PC-9 (cell line): ENCODE results near the gene FRG2C. TPM values are rescaled to one million over a fixed set of nuclear protein-coding genes. Genes with fewer than 3 reads are reported as not detected.
A peak's percentile ranks its signal among the peaks of the same experiment; 100 is the strongest.
"Not testable (repeated sequence)": the region's sequence is repeated elsewhere in the genome, so short reads cannot be mapped to it uniquely, and the experiment has no call there.

Experiments used
- BruUV-seq: library from RNA; stranded (reverse); fragments of 400-500 nt; replicated peaks from 2 replicates; lab custom pipeline; 2021; lab: Mats Ljungman, UMichigan
- CTCF ChIA-PET: fragments of 300-600 bp; sonication (Branson Sonifier 250); formaldehyde crosslinking; loops from one replicate; lab custom pipeline; 2022; ENCODE audit warnings: antibody characterized with exemption; lab: Charles Lee
- POLR2A ChIA-PET: fragments of 300-600 bp; sonication (Branson Sonifier 250); formaldehyde crosslinking; loops from one replicate; lab custom pipeline; 2022; ENCODE audit warnings: antibody characterized with exemption; ENCODE audit not compliant: unreplicated experiment; lab: Charles Lee
- DNase-seq, 2 experiments: peaks; one replicate each; pipeline versions ENCODE4 v3.0.0 to v3.0.0-alpha.2; 2015 to 2022; ENCODE audit warnings: mixed read lengths in 1 of 2
- H2AFZ ChIP-seq: fragments of 200-600 bp; sonication (generic); 2 replicates; pipeline ENCODE4 v1.8.1; 2017; ENCODE audit warnings: antibody characterized with exemption
- H3F3A ChIP-seq: fragments of 200-600 bp; sonication (generic); 2 replicates; pipeline ENCODE4 v1.8.1; 2017; ENCODE audit warnings: antibody characterized with exemption, mild to moderate bottlenecking, low read depth; ENCODE audit not compliant: insufficient read depth
- H3K27ac ChIP-seq: fragments of 200-600 bp; sonication (generic); 2 replicates; pipeline ENCODE4 v1.6.1; 2016; ENCODE audit warnings: mixed run types
- H3K27me3 ChIP-seq: fragments of 200-600 bp; sonication (generic); 2 replicates; pipeline ENCODE4 v1.6.1; 2016; ENCODE audit warnings: low read depth, mixed run types; ENCODE audit not compliant: insufficient read depth
- H3K36me3 ChIP-seq: fragments of 200-600 bp; sonication (generic); 2 replicates; pipeline ENCODE4 v1.6.1; 2016; ENCODE audit warnings: low read depth, mixed run types
- H3K4me1 ChIP-seq: fragments of 200-600 bp; sonication (generic); replicated peaks from 2 replicates; pipeline ENCODE4 v1.6.1; 2016; ENCODE audit warnings: mixed run types; ENCODE audit not compliant: insufficient read depth
- H3K4me2 ChIP-seq: fragments of 200-600 bp; sonication (generic); 2 replicates; pipeline ENCODE4 v1.6.1; 2017; ENCODE audit warnings: mixed run types
- H3K4me3 ChIP-seq: fragments of 200-600 bp; sonication (generic); 2 replicates; pipeline ENCODE4 v1.6.1; 2016; ENCODE audit warnings: mixed run types
- H3K79me2 ChIP-seq: fragments of 200-600 bp; sonication (generic); 2 replicates; pipeline ENCODE4 v1.6.1; 2017; ENCODE audit warnings: low read depth, mixed run types
- H3K9me2 ChIP-seq: fragments of 200-600 bp; sonication (generic); 2 replicates; pipeline ENCODE4 v1.8.1; 2017; ENCODE audit warnings: mild to moderate bottlenecking; ENCODE audit not compliant: insufficient read depth
- H3K9me3 ChIP-seq: fragments of 200-600 bp; sonication (generic); 2 replicates; pipeline ENCODE4 v1.8.1; 2016; ENCODE audit warnings: low read depth; ENCODE audit not compliant: insufficient read depth
- H4K20me1 ChIP-seq: fragments of 200-600 bp; sonication (generic); 2 replicates; pipeline ENCODE4 v1.8.1; 2017; ENCODE audit not compliant: insufficient read depth
- EZH2 ChIP-seq: fragments of 200-600 bp; sonication (generic); IDR thresholded peaks from 2 replicates; pipeline ENCODE4 v1.8.0; 2017; ENCODE audit warnings: antibody characterized with exemption, low read depth
- intact Hi-C: fragments of 100-400 bp; cut with micrococcal nuclease; formaldehyde crosslinking; loops from one replicate; pipeline ENCODE4 v1.10.0; 2022; ENCODE audit not compliant: unreplicated experiment
- total RNA-seq: library from RNA; stranded (reverse); gene quantifications from 2 replicates; pipeline ENCODE4 v1.2.3, GENCODE V29; 2021
- TF ChIP-seq, protein P1 (sequence below): fragments of 200-600 bp; sonication (generic); conservative IDR thresholded peaks from 2 replicates; pipeline ENCODE4 v1.6.1; 2017; ENCODE audit warnings: mixed run types, antibody characterized with exemption, mild to moderate bottlenecking, moderate library complexity

Gene FRG2C
- total RNA-seq, 1 experiment from 2014 or later: not detected

DNA sequence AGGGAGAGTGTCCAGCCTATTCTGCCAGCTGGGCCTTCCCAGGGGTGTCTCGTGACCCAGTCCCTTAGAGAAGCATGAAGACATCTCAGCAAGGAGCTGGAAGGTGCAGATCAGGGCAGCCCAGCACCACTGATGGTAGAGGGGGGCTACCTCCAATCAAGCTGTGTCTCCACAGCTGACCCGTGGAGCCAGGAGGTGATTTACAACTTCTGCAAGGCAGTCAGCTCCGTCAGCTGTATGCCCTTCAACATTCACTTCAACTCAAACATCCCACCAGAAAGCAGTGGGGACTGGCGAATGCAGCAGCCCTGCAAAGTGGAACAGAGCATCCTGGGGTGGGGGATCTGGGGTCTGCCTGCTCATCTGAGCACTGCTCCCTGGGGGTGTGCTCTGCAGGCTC lies 32.6 kb upstream of the FRG2C start:
- H4K20me1 ChIP-seq: no peaks in the 10 kb centered on the region
- no peaks in the 10 kb centered on the region for H3F3A ChIP-seq
- ChIA-PET POLR2A (no interaction called here), CTCF (no interaction called here)
- H3K4me2 ChIP-seq: no peak overlapping the region
- no peak for DNase-seq
- H3K4me1 ChIP-seq: no peaks in the 10 kb centered on the region
- H3K9me2 ChIP-seq: no peaks in the 10 kb centered on the region
- no peak overlapping the region for H3K27ac ChIP-seq
- no peaks in the 10 kb centered on the region for H3K27me3 ChIP-seq
- no TSS peak for BruUV-seq
- H3K9me3 ChIP-seq: no peaks in the 10 kb centered on the region
- no peak overlapping the region for H2AFZ ChIP-seq
- intact Hi-C loops: no loop called here
- no peaks in the 10 kb centered on the region for H3K36me3 ChIP-seq
- TF ChIP-seq, protein P1, sequence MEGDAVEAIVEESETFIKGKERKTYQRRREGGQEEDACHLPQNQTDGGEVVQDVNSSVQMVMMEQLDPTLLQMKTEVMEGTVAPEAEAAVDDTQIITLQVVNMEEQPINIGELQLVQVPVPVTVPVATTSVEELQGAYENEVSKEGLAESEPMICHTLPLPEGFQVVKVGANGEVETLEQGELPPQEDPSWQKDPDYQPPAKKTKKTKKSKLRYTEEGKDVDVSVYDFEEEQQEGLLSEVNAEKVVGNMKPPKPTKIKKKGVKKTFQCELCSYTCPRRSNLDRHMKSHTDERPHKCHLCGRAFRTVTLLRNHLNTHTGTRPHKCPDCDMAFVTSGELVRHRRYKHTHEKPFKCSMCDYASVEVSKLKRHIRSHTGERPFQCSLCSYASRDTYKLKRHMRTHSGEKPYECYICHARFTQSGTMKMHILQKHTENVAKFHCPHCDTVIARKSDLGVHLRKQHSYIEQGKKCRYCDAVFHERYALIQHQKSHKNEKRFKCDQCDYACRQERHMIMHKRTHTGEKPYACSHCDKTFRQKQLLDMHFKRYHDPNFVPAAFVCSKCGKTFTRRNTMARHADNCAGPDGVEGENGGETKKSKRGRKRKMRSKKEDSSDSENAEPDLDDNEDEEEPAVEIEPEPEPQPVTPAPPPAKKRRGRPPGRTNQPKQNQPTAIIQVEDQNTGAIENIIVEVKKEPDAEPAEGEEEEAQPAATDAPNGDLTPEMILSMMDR: no peak
- TF ChIP-seq EZH2: no peak
- H3K79me2 ChIP-seq: no peaks in the 10 kb centered on the region
- H3K4me3 ChIP-seq: no peak overlapping the region

- CTCF ChIA-PET, H3K9me3 ChIP-seq, DNase-seq, H3F3A ChIP-seq, H3K36me3 ChIP-seq, H3K4me3 ChIP-seq, H3K79me2 ChIP-seq, H3K9me2 ChIP-seq, intact Hi-C loops, H3K27ac ChIP-seq, H3K4me1 ChIP-seq, H4K20me1 ChIP-seq, BruUV-seq, H2AFZ ChIP-seq, H3K4me2 ChIP-seq, H3K27me3 ChIP-seq: not testable (repeated sequence)
- POLR2A ChIA-PET: interaction anchor here (0.6 kb wide), 1 partner anchor 143 kb away, joined by 7 read pairs; no protein-coding TSS in a partner anchor
These were observed 25.2 kb upstream of the FRG2C start for GRCh38 chr3:75638947-75639346.

DNA sequence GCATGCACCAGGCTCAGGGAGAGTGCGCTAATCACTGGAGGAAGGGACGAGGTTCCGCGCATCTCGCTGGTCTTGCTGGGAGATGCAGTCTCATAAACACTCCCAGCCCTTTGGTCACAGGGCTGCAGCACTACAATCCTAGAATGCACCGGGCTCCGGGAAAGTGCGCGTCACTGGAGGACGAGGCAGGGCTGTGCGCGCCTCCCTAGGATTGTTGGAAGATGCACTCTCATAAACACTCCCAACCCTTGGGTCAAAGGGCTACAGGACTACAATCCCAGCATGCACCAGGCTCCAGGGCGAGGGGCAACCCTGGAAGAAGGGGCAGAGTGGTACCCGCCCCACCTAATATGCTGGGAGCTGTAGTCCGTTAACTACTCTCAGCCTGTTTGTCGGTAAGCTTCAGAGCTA lies 23.0 kb upstream of the FRG2C start:
- POLR2A ChIA-PET, intact Hi-C loops: not testable (repeated sequence)

GRCh38 chr3:75643031-75643800 lies 20.9 kb upstream of the FRG2C start:
- peak in 1 of 2 experiments; percentile 24 for DNase-seq
- BruUV-seq, intact Hi-C loops, H3K36me3 ChIP-seq, H3K79me2 ChIP-seq, H3K9me2 ChIP-seq, CTCF ChIA-PET, H3F3A ChIP-seq, H4K20me1 ChIP-seq, POLR2A ChIA-PET, H3K9me3 ChIP-seq, H3K4me1 ChIP-seq, H2AFZ ChIP-seq, H3K27ac ChIP-seq: not testable (repeated sequence)
- TF ChIP-seq, protein P1: peak; percentile 73
- peak overlapping the region; percentile 41; the same call in 1 of the 2 replicates for H3K4me3 ChIP-seq
- H3K4me2 ChIP-seq: peak overlapping the region; percentile 73
- peaks cover 13% of the 10 kb centered on the region for H3K27me3 ChIP-seq

More for the DNA sequence above, 23.0 kb upstream of the FRG2C start:
- DNase-seq, H3K27me3 ChIP-seq, H3K27ac ChIP-seq, H3K4me2 ChIP-seq, H2AFZ ChIP-seq, BruUV-seq, H3K4me1 ChIP-seq, H3F3A ChIP-seq, H3K4me3 ChIP-seq, H4K20me1 ChIP-seq, H3K9me3 ChIP-seq, H3K9me2 ChIP-seq, H3K79me2 ChIP-seq, H3K36me3 ChIP-seq, CTCF ChIA-PET: not testable (repeated sequence)

GRCh38 chr3:75645548-75645947 lies 18.6 kb upstream of the FRG2C start:
- not testable (repeated sequence) for H3K4me3 ChIP-seq

More at GRCh38 chr3:75645548-75645947, 18.6 kb upstream of the FRG2C start:
- H4K20me1 ChIP-seq, H3K9me2 ChIP-seq, H3K4me1 ChIP-seq, BruUV-seq, H3K36me3 ChIP-seq, DNase-seq, H3K27ac ChIP-seq, H2AFZ ChIP-seq, H3K4me2 ChIP-seq, CTCF ChIA-PET, H3K79me2 ChIP-seq, intact Hi-C loops, H3K9me3 ChIP-seq, H3F3A ChIP-seq, POLR2A ChIA-PET: not testable (repeated sequence)
- H3K27me3 ChIP-seq: peaks cover 13% of the 10 kb centered on the region
